Measurements from ENCODE around the gene PTPRT.

DNA sequence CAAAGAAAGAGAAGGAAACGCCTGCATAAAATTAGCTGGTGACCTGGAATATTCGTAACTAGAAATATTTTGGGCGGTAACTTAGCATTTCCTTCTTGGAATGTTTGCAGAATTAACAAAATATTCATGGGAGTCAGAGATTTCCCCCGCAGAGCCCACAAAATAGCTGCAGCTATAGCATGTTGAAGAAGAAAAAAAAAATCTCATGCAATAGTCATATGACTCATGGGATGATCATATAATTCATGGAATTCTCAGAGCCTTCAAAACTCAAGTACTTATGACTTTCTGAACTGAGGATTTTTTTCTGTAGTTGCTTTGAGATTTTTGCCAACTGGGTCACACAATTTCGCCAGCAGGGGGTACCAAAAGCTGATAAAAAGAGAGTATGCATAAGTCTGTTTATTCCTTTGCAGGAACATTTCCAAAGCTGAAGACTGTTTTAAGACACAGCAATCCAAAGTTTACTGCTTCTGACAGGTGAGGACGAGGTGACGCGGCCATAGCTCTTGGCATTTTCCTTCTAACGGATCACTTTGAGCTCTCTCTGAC lies 985.5 kb downstream of the PTPRT start:
- peak in 1 of 3 experiments; percentile 16 for TF ChIP-seq CTCF (IDR thresholded peaks at IDR 0.05)
- no peak for TF ChIP-seq POLR2A (IDR thresholded peaks at IDR 0.05)
